HG03469 (cell line): Measurements from ENCODE around the gene SEPTIN5.
"Not testable (repeated sequence)": the region's sequence is repeated elsewhere in the genome, so short reads cannot be mapped to it uniquely, and the experiment has no call there.

Experiments used
- ATAC-seq: cut with Tn5 transposase; IDR thresholded peaks from one replicate; pipeline ENCODE4 v1.9.1; 2021; ENCODE audit warnings: mild to moderate bottlenecking, moderate library complexity, moderate number of reproducible peaks; ENCODE audit not compliant: unreplicated experiment

SEPTIN5 gene

DNA sequence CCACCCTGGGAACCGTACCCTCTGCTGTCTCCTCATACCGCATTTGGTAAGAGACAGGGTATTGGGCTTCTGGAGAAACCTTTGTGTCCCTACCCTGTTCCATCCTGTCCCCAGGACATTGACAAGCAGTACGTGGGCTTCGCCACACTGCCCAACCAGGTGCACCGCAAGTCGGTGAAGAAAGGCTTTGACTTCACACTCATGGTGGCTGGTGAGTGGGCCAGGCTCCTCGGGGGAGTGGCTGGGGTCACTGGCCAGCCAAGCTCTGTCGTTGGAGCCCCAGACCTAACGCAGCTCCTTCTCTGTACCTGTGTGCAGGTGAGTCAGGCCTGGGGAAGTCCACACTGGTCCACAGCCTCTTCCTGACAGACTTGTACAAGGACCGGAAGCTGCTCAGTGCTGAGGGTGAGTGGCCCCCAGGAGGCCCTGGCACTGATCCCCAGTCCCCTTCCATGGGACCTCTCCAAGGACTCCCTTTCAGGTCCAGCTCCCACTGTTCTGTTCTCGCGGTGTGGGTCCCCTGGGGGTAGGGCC, 5.3 kb downstream of the SEPTIN5 start:
- no peak for ATAC-seq

DNA sequence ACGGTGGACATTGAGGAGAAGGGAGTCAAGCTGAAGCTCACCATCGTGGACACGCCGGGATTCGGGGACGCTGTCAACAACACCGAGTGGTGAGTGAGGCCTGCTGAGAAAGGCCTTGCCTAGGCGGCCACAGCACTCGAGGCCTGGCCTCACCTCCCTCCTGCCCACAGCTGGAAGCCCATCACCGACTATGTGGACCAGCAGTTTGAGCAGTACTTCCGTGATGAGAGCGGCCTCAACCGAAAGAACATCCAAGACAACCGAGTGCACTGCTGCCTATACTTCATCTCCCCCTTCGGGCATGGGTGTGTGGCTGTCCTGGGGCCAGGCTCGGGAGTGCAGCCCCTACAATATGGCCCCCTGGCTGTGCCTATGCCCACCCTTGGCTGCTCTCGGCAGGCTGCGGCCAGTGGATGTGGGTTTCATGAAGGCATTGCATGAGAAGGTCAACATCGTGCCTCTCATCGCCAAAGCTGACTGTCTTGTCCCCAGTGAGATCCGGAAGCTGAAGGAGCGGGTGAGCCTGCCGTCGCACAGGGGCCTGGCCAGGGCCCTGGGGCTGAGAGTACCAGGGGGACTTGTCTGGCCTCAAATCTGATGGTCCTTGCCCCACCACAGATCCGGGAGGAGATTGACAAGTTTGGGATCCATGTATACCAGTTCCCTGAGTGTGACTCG, 6.0 kb downstream of the SEPTIN5 start:
- ATAC-seq, result no peak

DNA sequence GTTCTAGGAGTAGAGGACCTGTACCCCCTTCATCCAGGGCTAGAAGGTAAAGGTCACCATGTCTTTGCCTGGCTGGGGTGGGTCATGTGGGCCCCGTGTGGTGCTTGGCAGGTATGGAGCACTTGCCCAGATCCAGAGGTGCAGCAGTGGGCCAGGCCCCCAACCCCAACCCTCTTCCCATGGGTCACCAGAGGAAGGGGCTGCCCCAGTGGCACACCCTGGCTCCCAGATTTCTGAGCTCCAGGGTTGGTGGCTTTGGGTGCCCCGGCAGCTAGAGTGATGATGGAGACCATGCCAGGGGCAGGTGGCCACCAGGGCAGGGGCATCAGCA, 6.7 kb downstream of the SEPTIN5 start:
- ATAC-seq, result no peak

DNA sequence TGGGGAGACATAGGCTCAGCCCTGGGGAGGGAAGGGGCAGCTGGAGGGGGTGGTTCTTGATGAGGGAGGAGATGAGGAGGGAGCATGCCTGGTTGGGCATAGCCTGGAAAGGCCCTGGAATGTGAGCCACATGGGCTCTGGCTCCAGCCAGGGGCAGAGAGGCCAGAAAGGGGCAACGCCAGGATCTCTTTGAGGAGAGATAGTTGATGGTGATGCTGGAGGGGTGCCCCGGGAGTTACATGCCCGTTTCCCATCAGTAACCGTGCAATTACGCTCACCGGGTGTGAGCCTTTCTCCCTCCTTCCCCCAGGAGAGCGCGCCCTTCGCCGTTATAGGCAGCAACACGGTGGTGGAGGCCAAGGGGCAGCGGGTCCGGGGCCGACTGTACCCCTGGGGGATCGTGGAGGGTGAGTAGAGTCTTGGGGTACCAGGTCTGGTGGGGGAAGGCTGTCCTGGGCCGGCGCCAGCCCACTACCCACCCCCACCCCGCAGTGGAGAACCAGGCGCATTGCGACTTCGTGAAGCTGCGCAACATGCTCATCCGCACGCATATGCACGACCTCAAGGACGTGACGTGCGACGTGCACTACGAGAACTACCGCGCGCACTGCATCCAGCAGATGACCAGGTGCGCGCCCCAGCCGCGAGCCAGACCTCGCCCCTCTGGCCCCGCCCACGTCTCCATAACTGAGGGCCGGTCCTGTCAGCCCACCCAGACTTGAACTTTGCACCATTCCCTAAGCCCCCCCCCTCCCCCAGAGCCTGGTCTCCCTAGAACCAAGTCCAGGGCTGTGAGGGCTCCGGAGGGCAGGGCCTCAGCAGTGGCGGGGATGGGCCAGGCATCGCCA, 7.3 kb downstream of the SEPTIN5 start:
- ATAC-seq, result no peak

DNA sequence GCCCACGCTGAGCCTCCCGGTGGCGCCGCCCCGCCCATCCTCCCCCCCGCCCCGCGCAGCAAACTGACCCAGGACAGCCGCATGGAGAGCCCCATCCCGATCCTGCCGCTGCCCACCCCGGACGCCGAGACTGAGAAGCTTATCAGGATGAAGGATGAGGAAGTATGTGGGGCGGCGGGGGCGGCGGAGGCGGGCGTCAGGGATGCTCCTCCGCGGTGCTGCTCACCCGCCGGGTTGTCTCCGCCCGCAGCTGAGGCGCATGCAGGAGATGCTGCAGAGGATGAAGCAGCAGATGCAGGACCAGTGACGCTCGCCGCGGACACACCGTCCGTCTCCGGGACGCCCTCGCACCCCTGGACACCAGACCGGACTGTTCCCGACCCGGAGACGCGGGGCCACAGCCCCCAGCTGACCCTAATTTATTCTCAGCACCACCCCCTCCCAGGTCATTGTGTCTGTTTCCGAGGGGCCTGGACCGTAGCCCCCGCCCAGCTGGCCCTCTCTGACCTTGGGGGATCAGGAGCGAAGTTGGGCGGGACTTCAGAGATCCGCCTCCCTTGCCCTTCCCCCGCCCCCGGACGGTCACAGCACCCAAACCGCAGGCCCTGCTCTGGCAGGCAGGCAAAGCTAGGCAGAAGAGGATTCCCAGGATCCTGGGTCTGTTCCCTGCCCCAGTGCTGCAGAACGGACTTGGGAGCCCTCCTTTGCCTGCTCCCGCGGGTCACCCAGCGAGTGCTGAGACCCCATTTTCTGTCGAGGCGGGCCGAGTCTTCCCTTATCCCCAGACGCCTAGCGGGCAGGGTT, 8.1 kb downstream of the SEPTIN5 start:
- ATAC-seq, result no peak

DNA sequence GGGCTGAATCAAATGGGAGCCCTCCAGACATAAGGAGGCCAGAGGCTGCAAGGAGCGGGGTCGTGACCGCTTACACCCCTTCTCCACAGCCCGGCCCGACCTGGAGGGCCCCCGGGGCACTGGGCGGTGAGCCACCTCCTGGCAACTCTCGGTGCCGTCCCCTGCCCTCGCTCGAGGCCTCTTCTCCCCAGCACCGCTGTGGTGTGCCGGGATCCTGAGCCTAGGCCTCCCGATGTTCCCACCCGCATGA, 8.6 kb downstream of the SEPTIN5 start:
- ATAC-seq, result no peak

DNA sequence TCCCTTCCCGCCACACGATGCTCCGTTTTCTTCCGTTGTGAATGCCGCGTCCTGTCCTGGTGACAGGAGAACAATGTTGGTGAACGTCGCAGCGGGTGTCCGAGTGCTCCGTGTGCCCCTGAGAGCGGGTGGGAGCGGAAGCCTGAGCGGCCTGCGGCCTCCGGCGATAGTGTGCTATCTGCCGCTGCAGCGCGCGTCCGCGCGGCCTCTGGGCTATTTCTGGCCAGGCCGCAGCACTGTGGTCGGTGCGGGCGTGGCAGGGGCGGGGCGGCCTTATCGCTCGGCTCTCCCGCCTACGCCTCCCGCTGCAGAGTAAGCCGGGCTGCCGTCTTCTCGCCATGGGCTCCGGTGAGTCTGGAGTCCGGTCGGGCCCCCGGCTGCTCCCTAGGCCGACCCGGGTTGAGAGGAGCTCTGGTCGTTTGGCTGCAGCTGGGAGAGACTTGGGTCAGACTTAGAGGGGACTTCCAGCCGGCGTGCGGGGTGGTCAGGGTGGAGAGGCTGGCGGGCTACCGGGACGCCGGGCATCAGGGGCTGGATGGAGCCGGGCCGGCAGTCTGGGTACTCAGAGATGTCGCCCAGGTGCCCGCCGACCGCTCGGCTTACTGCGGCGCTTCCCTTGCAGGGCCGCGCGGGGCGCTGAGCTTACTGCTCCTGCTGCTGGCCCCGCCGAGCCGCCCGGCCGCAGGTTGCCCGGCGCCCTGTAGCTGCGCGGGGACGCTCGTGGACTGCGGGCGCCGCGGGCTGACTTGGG, 9.1 kb downstream of the SEPTIN5 start, which contains the start of gene GP1BB:
Gene GP1BB, plus strand, starts transcription at position 308 of the 751 bp plus-strand sequence. Its CDS starts 31 bp downstream, at position 339.
- ATAC-seq, result no peak

DNA sequence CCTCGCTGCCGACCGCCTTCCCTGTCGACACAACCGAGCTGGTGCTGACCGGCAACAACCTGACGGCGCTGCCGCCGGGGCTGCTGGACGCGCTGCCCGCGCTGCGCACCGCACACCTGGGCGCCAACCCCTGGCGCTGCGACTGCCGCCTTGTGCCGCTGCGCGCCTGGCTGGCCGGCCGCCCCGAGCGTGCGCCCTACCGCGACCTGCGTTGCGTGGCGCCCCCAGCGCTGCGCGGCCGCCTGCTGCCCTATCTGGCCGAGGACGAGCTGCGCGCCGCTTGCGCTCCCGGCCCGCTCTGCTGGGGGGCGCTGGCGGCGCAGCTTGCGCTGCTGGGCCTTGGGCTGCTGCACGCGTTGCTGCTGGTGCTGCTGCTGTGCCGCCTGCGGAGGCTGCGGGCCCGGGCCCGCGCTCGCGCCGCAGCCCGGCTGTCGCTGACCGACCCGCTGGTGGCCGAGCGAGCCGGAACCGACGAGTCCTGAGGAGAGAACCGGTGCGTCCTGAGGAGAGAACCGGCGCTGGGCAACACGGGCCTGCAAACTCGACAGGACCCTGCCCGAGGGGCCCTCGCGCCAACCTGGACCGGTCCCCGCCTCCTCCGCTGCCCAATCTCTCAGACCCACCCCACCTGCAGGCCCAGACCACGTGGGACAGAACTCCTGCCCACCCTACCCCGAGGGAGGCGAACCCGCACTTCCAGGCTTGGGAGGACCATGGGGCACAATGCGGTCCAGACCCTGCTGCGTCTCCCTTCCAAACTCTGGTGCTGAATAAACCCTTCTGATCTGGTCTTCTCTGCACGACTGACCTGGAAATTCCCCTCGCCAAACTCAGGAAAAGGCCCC, 9.9 kb downstream of the SEPTIN5 start:
- ATAC-seq, result no peak

DNA sequence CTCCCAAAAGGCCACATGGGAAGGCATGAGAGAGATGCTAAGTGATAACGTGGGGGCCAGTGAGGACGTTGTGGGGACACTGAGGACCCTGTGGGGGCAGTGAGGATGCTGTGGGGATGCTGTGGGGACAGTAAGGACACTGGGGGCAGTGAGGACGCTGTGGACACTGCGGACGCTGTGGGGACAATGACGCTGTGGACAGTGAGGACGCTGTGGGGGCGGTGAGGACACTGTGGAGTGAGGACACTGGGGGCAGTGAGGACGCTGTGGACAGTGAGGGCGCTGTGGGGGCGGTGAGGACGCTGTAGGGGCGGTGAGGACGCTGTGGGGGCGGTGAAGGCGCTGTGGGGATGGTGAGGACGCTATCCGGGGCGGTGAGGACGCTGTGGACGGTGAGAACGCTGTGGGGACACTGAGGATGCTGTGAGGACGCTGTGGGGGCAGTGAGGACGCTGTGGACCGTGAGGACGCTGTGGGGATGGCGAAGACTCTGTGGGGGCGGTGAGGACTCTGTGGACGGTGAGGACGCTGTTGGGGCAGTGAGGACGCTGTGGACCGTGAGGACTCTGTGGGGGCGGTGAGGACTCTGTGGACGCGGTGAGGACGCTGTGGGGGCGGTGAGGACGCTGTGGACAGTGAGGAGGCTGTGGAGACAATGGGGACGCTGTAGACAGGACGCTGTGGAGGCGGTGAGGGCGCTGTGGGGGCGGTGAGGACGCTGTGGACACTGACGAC, 10.8 kb downstream of the SEPTIN5 start:
- no peak for ATAC-seq

DNA sequence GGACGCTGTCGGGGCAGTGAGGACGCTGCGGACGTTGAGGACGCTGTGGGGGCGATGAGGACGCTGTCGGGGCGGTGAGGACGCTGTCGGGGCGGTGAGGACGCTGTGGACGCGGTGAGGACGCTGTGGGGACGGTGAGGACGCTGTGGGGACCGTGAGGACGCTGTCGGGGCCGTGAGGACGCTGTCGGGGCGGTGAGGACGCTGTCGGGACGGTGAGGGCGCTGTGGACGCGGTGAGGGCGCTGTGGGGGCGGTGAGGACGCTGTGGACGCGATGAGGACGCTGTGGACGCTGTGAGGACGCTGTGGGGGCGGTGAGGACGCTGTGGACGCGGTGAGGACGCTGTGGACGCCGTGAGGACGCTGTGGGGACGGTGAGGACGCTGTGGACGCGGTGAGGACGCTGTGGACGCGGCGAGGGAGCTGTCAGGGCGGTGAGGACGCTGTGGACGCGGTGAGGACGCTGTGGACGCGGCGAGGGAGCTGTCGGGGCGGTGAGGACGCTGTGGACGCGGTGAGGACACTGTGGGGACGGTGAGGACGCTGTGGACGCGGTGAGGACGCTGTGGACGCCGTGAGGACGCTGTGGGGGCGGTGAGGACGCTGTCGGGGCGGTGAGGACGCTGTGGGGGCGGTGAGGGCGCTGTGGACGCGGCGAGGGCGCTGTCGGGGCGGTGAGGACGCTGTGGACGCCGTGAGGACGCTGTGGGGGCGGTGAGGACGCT, 11.9 kb downstream of the SEPTIN5 start:
- ATAC-seq, result not testable (repeated sequence)

DNA sequence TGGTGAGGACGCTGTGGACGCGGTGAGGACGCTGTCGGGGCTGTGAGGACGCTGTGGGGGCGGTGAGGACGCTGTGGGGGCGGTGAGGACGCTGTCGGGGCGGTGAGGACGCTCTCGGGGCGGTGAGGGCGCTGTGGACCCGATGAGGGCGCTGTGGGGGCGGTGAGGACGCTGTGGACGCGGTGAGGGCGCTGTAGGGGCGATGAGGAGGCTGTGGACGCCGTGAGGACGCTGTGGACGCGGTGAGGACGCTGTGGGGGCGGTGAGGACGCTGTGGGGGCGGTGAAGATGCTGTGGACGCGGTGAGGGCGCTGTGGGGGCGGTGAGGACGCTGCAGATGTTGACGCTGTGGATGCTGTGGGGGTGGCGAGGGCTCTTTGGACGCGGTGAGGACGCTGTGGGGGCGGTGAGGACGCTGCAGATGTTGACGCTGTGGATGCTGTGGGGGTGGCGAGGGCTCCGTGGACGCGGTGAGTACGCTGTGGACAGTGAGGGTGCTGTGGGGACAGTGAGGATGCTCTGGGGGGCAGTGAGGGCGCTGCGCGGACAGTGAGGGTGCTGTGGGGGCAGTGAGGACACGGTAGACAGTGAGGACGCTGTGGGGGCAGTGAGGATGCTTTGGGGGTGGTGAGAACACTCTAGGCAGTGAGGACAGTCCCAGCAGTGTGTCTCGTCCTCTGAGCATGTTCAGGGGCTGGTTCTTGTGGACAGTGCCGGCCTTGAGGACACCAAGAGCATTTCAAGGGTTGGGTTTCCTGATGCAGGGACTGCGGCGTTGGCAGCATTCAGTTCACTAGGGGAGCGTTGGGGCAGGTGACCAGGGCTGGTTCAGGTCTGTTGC, 13.2 kb downstream of the SEPTIN5 start:
- ATAC-seq, result no peak

DNA sequence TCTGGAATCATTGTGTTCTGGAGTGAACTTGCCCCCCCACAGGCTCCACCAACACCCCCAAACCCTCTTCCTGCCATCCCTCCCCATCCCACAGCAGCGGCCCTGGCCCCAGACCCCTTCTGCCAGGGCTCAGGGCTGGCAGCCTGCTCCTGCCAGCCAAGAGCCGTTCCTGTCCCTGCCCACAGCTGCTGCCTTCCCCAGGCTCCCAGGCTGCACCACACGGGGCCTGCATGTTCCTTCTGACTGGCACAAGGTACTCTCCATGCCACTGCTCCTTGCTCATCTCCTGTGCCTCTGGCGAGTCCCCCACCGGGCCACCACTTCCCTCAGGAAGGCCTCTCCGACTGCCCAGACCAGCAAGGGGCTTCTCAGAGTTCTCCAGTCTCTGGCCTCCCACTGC, 14.0 kb downstream of the SEPTIN5 start:
- ATAC-seq, result no peak

DNA sequence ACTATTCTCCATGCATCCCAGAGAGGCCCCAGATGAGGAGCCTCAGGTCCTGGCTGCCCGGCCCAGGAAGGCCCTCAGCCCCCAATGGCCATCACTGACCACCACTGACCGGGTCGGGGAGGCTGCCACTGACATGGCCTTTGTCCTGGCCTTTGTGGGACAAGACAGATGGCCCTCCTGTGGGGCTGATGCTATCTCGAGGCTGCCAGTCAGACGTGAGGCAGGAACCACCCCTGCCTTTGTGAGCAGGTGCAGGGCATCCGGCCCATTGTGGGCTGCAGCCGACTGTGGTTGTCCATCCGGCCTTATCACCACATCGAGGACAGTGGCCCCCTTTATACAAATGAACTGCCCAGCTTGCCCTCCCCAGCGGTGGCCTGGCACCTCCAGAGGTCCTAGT, 14.5 kb downstream of the SEPTIN5 start:
- no peak for ATAC-seq

DNA sequence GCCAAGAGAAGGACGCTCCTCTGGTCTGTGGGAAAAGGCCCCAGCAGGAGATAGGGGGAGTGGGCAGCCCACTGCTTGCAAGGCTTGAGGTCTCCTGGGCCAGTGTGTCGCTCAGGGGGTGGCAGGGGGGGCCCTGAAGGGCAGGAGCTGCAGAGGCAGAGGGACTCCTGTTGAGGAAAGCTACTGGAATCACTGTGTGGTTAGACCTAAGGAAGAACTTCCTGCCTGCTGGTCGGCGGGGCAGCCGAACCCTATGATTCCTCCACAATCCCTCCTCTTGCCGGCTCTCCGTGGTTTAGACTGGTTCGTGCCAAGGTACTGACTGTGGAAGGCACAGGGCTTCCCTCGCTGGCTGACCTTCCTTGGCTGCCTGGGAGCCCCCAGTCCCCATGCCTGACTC, 15.2 kb downstream of the SEPTIN5 start:
- no peak for ATAC-seq

DNA sequence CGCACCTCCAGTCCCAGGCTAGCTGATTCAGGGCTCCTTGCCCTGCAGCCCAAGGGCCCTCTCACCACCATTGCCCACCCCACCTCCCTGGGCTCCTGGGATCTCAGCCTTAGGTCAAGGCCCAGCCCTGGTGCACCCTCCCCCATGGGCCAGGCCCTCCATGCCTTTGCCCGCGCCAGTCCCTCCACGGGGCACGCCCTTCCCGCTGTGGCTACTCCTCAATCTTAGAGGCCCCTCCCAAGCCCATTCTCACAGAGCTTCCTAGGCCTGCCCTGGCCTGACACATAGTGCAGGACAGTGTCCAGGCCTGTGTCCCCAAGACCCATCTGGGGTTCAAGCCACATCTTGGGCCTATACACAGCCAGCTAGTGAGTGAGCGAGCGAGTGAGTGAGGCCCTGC, 15.9 kb downstream of the SEPTIN5 start:
- ATAC-seq, result no peak

DNA sequence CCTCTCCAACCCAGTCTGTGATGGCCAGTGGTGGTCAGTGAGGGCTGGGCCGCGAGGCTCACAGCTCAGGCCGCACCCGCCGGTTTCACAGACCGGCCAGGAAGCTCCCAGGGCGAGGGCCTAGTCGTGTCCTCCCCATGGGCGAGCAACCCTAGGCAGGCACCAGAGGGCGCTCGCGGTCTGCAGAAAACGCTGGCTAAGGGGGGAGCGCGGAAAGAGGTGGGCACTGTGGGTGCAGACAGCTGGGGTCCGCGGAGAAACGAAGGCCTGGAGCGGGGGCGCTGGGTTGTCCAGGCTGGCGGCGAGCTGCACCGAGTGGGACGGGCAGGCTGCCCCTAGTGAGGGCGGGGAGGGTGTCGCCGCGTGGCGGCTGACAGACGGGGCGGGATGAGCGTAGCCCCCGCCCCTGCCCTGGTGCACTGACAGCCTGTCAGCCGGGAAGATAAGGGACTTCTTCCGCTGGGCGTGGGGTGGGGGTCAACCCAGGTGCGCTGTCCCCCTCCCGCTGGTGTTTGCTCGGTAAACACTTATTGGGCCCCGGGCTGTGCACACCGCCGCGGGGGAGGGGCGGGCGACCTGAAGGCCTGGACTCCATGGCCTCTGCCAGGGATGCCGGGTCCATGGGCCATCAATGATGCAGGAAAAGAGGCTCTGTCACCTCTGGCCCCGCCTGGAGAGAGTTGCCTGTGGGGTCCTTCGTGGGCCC, 16.5 kb downstream of the SEPTIN5 start:
- no peak for ATAC-seq
